Measurements from ENCODE around the gene UQCRC2. TPM values are rescaled to one million over a fixed set of nuclear protein-coding genes. Genes with fewer than 3 reads are reported as not detected.
"Not testable (repeated sequence)": the region's sequence is repeated elsewhere in the genome, so short reads cannot be mapped to it uniquely, and the experiment has no call there.

The UQCRC2 gene
- total RNA-seq, 1 donor from 2014 or later, result 231 TPM

GRCh38 chr16:21991621-21992020 is 38.5 kb downstream of the UQCRC2 start:
- no peaks in the 10 kb centered on the region for H3K4me1 Mint-ChIP-seq (ENCODE audit: unreplicated experiment)
- H3K27ac Mint-ChIP-seq, result no peak overlapping the region
- no peak for DNase-seq (ENCODE audit: extremely low spot score, unreplicated experiment)
- H3K27me3 Mint-ChIP-seq, result no peaks in the 10 kb centered on the region
- no peak overlapping the region for H3K4me3 Mint-ChIP-seq
- H3K36me3 Mint-ChIP-seq, result no peaks in the 10 kb centered on the region
- TF ChIP-seq CTCF (conservative IDR thresholded peaks at IDR 0.05), result no peak
- no peaks in the 10 kb centered on the region for H3K9me3 Mint-ChIP-seq

- no peak for TF ChIP-seq CTCF (conservative IDR thresholded peaks at IDR 0.05)
- Mint-ChIP-seq H3K27me3 (no peaks in the 10 kb centered on the region), H3K4me3 (no peak overlapping the region), H3K27ac (no peak overlapping the region), H3K36me3 (no peaks in the 10 kb centered on the region), H3K4me1 (ENCODE audit: unreplicated experiment) (no peaks in the 10 kb centered on the region), H3K9me3 (no peaks in the 10 kb centered on the region)
- no peak for DNase-seq (ENCODE audit: extremely low spot score, unreplicated experiment)
These were observed 41.8 kb downstream of the UQCRC2 start for GRCh38 chr16:21994856-21995465.

GRCh38 chr16:21996923-21997696 is 43.9 kb downstream of the UQCRC2 start:
- peaks cover 9% of the 10 kb centered on the region for H3K4me1 Mint-ChIP-seq (ENCODE audit: unreplicated experiment)
- no peaks in the 10 kb centered on the region for H3K9me3 Mint-ChIP-seq
- H3K36me3 Mint-ChIP-seq, result no peaks in the 10 kb centered on the region
- no peak overlapping the region for H3K27ac Mint-ChIP-seq
- no peak overlapping the region for H3K4me3 Mint-ChIP-seq
- no peak for DNase-seq (ENCODE audit: extremely low spot score, unreplicated experiment)
- H3K27me3 Mint-ChIP-seq, result no peaks in the 10 kb centered on the region
- no peak for TF ChIP-seq CTCF (conservative IDR thresholded peaks at IDR 0.05)

- no peaks in the 10 kb centered on the region for H3K36me3 Mint-ChIP-seq
- TF ChIP-seq CTCF (conservative IDR thresholded peaks at IDR 0.05), result no peak
- H3K27ac Mint-ChIP-seq, result no peak overlapping the region
- H3K9me3 Mint-ChIP-seq, result no peaks in the 10 kb centered on the region
- no peak for DNase-seq (ENCODE audit: extremely low spot score, unreplicated experiment)
- H3K4me1 Mint-ChIP-seq (ENCODE audit: unreplicated experiment), result peaks cover 9% of the 10 kb centered on the region
- H3K27me3 Mint-ChIP-seq, result peaks cover 1% of the 10 kb centered on the region
- H3K4me3 Mint-ChIP-seq, result no peak overlapping the region
These were observed 44.7 kb downstream of the UQCRC2 start for GRCh38 chr16:21997697-21998480.

GRCh38 chr16:22001591-22001990 is 48.4 kb downstream of the UQCRC2 start:
- H3K27ac Mint-ChIP-seq, result no peak overlapping the region
- H3K27me3 Mint-ChIP-seq, result peaks cover 17% of the 10 kb centered on the region
- no peak for DNase-seq (ENCODE audit: extremely low spot score, unreplicated experiment)
- no peaks in the 10 kb centered on the region for H3K36me3 Mint-ChIP-seq
- H3K9me3 Mint-ChIP-seq, result no peaks in the 10 kb centered on the region
- peak overlapping the region; percentile 65 for H3K4me3 Mint-ChIP-seq
- no peak for TF ChIP-seq CTCF (conservative IDR thresholded peaks at IDR 0.05)
- H3K4me1 Mint-ChIP-seq (ENCODE audit: unreplicated experiment), result peaks cover 9% of the 10 kb centered on the region

GRCh38 chr16:22002047-22002446 is 48.9 kb downstream of the UQCRC2 start:
- H3K27ac Mint-ChIP-seq; H3K4me3 Mint-ChIP-seq; H3K36me3 Mint-ChIP-seq; DNase-seq (ENCODE audit: extremely low spot score, unreplicated experiment); H3K9me3 Mint-ChIP-seq: not testable (repeated sequence)
- Mint-ChIP-seq H3K4me1 (ENCODE audit: unreplicated experiment) (peaks cover 14% of the 10 kb centered on the region), H3K27me3 (peaks cover 19% of the 10 kb centered on the region)

Measured in type B pancreatic cell (in vitro differentiated cells).